ENCODE measurements around the gene SKIC3.

DNA sequence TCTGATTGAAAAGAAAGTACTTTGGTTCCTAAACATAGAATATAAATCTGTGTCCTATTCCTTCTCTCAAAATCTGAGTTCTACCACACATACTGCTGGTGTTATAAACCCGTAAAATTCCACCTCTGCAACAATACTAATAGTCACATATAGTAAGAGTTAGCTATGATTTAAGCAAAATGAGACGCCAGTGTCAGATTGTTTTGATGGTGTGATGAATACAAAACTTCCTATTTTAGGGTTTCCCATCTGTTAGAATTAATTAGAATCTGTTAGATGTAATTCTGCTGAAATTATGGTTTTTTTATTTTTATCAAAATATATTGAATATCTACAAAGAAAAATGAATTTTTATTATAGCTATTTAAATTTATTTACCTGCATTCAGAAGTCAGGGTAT lies 26.8 kb upstream of the SKIC3 start:
- TF ChIP-seq MED1 (CRISPR knock-in tag; IDR thresholded peaks at IDR 0.05) (no peak), FOXJ3 (CRISPR knock-in tag; IDR thresholded peaks at IDR 0.05; ENCODE audit: borderline replicate concordance) (no peak), ZNF263 (CRISPR knock-in tag; IDR thresholded peaks at IDR 0.05) (no peak), TBL1XR1 (IDR thresholded peaks at IDR 0.05; ENCODE audit: borderline replicate concordance, low read length, partially characterized antibody) (no peak), POLR2AphosphoS5 (IDR thresholded peaks at IDR 0.05; ENCODE audit: low read depth, low read length) (no peak)
- TF ChIP-seq, protein P1, sequence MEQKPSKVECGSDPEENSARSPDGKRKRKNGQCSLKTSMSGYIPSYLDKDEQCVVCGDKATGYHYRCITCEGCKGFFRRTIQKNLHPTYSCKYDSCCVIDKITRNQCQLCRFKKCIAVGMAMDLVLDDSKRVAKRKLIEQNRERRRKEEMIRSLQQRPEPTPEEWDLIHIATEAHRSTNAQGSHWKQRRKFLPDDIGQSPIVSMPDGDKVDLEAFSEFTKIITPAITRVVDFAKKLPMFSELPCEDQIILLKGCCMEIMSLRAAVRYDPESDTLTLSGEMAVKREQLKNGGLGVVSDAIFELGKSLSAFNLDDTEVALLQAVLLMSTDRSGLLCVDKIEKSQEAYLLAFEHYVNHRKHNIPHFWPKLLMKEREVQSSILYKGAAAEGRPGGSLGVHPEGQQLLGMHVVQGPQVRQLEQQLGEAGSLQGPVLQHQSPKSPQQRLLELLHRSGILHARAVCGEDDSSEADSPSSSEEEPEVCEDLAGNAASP (CRISPR knock-in tag; IDR thresholded peaks at IDR 0.05; ENCODE audit: borderline replicate concordance): no peak
- TF ChIP-seq, protein P2, sequence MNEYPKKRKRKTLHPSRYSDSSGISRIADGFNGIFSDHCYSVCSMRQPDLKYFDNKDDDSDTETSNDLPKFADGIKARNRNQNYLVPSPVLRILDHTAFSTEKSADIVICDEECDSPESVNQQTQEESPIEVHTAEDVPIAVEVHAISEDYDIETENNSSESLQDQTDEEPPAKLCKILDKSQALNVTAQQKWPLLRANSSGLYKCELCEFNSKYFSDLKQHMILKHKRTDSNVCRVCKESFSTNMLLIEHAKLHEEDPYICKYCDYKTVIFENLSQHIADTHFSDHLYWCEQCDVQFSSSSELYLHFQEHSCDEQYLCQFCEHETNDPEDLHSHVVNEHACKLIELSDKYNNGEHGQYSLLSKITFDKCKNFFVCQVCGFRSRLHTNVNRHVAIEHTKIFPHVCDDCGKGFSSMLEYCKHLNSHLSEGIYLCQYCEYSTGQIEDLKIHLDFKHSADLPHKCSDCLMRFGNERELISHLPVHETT (CRISPR knock-in tag; conservative IDR thresholded peaks at IDR 0.05): no peak
